HG03342 (cell line): ENCODE measurements around the gene LRRC4B.
"Not testable (repeated sequence)": the region's sequence is repeated elsewhere in the genome, so short reads cannot be mapped to it uniquely, and the experiment has no call there.

Experiments used
- ATAC-seq: cut with Tn5 transposase; IDR thresholded peaks from one replicate; pipeline ENCODE4 v1.9.1; 2021; ENCODE audit warnings: mild to moderate bottlenecking, moderate library complexity; ENCODE audit not compliant: unreplicated experiment

LRRC4B gene

GRCh38 chr19:50489461-50490011, 78.7 kb downstream of the LRRC4B start:
- no peak for ATAC-seq

- no peak for ATAC-seq
These were observed 79.6 kb downstream of the LRRC4B start for GRCh38 chr19:50488389-50489194.

- no peak for ATAC-seq
These were observed 81.3 kb downstream of the LRRC4B start for GRCh38 chr19:50486823-50487515.

GRCh38 chr19:50485284-50485955, 82.8 kb downstream of the LRRC4B start:
- ATAC-seq = no peak

- ATAC-seq = no peak
These were observed 85.3 kb downstream of the LRRC4B start for GRCh38 chr19:50482916-50483315.

GRCh38 chr19:50482271-50482855, 85.9 kb downstream of the LRRC4B start:
- ATAC-seq = no peak

- no peak for ATAC-seq
These were observed 86.7 kb downstream of the LRRC4B start for GRCh38 chr19:50481351-50482149.

- ATAC-seq = no peak
These were observed 87.7 kb downstream of the LRRC4B start for GRCh38 chr19:50480281-50481111.

GRCh38 chr19:50479761-50480251, 88.4 kb downstream of the LRRC4B start:
- no peak for ATAC-seq

GRCh38 chr19:50478901-50479715, 89.1 kb downstream of the LRRC4B start:
- ATAC-seq = no peak

GRCh38 chr19:50477751-50478515, 90.3 kb downstream of the LRRC4B start:
- no peak for ATAC-seq

GRCh38 chr19:50476907-50477238, 91.4 kb downstream of the LRRC4B start:
- ATAC-seq = no peak

- peak; percentile 76 for ATAC-seq
These were observed 91.9 kb downstream of the LRRC4B start, which contains the start of the genes EMC10 and GARIN5A for GRCh38 chr19:50476224-50476906. Gene EMC10, plus strand, starts transcription at chr19:50476507. Its CDS starts 38 bp downstream, at chr19:50476545. Gene GARIN5A, minus strand, starts transcription at chr19:50476848. Its CDS starts 460 bp downstream, at chr19:50476388.

GRCh38 chr19:50475736-50476223, 92.5 kb downstream of the LRRC4B start:
- ATAC-seq = peak; percentile 8

GRCh38 chr19:50475101-50475568, 93.1 kb downstream of the LRRC4B start:
- no peak for ATAC-seq

- ATAC-seq = not testable (repeated sequence)
These were observed 94.9 kb downstream of the LRRC4B start for GRCh38 chr19:50473336-50473735.

- ATAC-seq = no peak
These were observed 99.4 kb downstream of the LRRC4B start for GRCh38 chr19:50468818-50469217.
